Measurements from ENCODE around the gene ATAD3A.
"Not testable (repeated sequence)": the region's sequence is repeated elsewhere in the genome, so short reads cannot be mapped to it uniquely, and the experiment has no call there.

ATAD3A gene

GRCh38 chr1:1511533-1512285, at the start of gene ATAD3A:
Gene ATAD3A (plus strand): TSS chr1:1512162. CDS start chr1:1512269, 107 bp downstream.
- DNase-seq (ENCODE audit: low spot score), result peak; percentile 98

DNA sequence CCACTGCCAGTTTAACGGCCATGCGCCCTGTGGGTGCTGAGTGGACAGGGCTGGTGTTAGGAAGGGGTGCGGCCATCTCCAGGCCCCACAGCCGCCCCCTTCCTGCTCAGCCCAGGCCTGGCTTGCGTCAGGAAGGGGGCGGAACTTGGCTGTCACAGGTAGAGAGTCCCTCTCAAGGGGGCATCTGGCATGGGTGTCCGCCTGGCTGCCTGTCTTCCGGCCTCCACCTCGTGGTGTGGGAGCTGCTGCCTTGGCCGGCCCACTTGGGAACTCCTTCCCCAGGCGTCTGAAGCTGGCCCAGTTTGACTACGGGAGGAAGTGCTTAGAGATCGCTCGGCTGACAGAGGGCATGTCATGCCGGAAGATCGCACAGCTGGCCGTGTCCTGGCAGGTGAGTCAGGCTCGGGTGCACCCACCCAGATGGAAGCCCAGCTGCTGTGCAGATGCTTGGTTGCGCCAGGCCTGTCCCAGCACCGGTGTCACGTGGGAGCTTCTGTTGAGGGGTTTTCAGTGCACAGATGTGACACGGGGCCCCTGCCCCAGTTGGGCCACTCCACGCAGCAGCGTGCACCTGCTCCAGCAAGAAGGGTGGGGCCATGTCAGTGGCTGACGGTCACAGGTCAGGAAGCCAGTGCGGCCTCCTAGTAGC, 49.5 kb upstream of the ATAD3A start:
- peak; percentile 61 for DNase-seq (ENCODE audit: low spot score)

DNA sequence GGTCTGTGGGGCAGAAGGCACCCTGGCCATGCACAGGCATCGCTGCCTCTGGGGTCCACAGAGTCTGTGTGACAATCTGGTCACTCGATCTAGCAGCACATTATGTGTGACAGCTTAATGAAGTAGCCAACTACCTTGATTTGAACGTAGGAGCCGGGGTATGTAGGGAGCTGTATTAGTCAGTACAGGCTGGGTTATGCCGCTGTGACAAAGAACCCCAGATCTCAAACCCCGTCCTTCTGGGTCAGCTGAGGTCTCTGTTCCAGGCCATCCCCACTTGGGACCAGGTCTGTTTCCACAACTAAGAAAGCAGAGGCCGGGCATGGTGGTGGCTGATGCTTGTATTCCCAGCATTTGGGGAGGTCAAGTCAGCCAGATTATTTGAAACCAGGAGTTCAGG, 48.6 kb upstream of the ATAD3A start:
- no peak for DNase-seq (ENCODE audit: low spot score)

DNA sequence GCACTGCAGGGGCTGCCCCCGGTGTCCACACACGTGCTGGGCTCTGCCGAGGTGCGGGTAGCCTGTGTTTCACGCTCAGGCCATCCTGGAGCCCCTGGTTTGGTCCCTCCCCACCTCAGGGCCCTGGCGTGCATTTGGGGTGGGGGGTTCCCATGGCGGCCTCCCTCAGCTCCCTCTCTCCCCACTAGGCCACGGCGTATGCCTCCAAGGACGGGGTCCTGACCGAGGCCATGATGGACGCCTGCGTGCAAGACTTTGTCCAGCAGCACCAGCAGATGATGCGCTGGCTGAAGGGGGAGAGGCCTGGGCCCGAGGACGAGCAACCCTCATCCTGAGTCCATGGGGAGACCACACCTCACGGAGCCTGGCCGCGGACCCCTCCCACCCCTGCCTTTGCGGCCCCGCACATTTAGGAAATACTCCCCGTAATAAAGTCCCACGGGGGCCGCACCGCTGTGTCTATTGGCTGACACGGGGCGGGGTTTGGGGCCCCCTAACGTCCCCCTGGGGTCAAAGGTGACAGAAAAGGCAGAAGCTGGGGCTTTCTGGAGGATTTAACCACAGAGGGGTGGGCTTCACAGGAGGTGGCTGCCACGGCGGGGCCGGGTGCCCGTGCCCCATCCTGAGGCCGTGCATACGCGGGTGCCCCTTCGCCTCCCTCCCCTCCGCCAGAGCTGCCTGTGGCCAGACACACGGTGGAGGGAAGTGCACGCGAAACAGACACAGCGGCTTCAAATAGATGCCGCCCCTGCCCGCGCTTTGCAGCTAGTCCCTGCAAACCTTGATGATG, 43.6 kb upstream of the ATAD3A start:
- DNase-seq (ENCODE audit: low spot score), result not testable (repeated sequence)

GRCh38 chr1:1470626-1471388, 41.2 kb upstream of the ATAD3A start:
- DNase-seq (ENCODE audit: low spot score), result no peak

DNA sequence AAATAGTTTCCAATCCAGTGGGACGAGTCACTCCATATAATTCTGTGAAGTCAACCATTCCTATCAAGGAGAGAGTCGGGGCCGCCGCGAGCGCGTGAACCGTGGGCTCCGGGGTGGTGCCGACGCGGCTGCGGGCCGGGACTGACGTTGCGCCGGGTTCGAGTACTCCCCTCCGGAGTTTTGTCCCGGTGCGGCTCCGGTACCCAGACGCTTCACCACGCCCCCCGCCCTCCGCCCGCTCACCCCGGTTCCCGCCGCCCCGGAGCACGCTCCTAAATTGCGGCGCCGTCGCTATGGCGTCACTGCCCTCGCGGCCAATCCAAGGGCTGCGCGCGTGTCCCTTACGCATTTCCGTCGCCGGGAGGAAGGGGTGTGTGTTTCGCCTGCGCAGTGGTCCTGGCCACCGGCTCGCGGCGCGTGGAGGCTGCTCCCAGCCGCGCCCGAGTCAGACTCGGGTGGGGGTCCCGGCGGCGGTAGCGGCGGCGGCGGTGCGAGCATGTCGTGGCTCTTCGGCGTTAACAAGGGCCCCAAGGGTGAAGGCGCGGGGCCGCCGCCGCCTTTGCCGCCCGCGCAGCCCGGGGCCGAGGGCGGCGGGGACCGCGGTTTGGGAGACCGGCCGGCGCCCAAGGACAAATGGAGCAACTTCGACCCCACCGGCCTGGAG, 40.4 kb upstream of the ATAD3A start, which contains the start of gene ATAD3B:
Gene ATAD3B, plus strand, starts transcription at position 377 of the 664 bp plus-strand sequence. Its CDS starts 120 bp downstream, at position 497.
- peak; percentile 98 for DNase-seq (ENCODE audit: low spot score)

- not testable (repeated sequence) for DNase-seq (ENCODE audit: low spot score)
Measured at GRCh38 chr1:1472053-1472876, 39.7 kb upstream of the ATAD3A start.

DNA sequence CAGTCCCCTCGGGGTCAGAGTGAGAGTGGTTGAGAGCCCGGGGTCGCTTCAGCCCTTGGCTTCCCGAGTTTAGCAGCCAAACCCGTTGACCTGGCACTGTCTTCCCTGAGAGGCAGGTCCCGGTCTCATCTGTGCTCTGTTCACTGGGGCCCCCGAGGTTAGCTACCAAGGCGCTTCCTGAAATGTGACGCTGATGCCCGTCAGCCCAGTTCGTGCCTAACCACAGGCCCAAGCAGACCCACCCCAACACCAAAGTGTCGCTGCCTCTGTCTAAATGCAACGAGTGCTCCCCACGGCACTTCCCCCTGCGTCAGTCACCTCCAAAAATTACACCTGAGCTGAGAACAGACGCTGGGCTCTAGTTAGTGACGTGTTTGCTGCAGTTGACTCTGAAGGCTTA, 36.0 kb upstream of the ATAD3A start:
- not testable (repeated sequence) for DNase-seq (ENCODE audit: low spot score)

DNA sequence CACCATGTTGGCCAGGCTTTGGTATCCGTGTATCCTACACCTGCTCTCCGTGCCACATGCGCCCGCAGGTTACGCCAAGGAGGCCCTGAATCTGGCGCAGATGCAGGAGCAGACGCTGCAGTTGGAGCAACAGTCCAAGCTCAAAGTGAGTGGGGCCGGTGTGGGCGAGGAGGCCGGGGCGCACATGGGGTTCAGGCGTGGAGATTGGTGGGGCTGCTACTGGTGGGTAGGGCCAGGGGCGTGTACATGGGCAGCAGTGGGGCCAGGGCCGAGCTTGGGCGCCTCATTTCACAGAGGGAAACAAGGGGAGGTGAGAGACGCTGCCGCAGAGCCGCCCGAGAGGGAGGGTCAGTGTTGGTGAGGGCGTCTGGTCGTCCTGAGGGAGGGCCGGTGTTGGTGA, 34.8 kb upstream of the ATAD3A start:
- no peak for DNase-seq (ENCODE audit: low spot score)

- DNase-seq (ENCODE audit: low spot score), result peak; percentile 16
Measured at GRCh38 chr1:1479547-1480487, 32.1 kb upstream of the ATAD3A start.

- peak; percentile 1 for DNase-seq (ENCODE audit: low spot score)
Measured at GRCh38 chr1:1480488-1480867, 31.5 kb upstream of the ATAD3A start.

DNA sequence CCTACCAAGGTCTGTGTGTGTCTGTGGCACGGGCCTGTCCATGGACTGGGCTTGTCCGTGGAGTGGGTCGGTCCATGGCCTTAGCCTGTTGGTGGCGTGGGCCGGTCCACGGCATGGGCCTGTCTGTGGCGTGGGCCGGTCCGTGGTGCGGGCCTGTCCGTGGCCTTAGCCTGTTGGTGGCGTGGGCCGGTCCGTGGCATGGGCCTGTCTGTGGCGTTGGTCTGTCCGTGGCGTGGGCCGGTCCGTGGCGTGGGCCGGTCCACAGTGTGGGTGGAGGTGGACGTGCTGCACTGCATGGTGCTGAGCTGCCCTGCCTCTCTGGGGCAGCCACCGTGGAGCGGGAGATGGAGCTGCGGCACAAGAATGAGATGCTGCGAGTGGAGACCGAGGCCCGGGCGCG, 30.2 kb upstream of the ATAD3A start:
- peak; percentile 12 for DNase-seq (ENCODE audit: low spot score)

DNA sequence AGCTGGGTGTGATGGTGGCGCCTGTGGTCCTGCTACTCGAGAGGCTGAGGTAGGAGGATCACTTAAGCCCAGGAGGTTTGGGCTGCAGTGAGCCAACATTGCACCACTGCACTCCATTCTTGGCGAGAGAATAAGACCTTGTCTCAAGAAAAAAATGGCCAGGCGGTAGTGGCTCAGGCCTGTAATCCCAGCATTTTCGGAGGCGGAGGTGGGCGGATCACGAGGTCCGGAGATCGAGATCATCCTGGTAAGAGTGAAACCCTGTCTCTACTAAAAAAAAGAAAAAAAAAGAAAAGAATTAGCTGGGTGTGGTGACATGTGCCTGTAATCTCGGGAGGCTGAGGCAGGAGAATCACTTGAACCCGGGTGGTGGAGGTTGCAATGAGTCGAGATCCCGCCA, 29.1 kb upstream of the ATAD3A start:
- DNase-seq (ENCODE audit: low spot score), result no peak

DNA sequence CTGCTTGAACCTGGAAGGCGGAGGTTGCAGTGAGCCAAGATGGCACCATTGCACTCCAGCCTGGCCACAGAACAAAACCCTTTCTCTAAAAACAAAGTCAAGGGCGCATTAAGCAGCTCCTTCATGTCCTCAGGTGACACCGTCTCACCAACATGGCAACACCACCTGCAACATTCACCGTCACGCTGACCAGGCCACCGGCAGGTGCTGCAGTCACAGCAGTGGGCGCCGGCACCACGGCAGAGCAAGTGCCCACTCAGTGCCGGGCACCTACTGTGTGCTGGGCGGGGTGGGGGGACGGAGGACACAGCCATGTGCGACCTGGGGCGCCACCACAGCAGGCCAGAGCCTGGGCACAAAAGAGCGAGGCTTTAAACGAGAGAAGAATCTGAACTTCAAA, 28.2 kb upstream of the ATAD3A start:
- peak; percentile 2 for DNase-seq (ENCODE audit: low spot score)

DNA sequence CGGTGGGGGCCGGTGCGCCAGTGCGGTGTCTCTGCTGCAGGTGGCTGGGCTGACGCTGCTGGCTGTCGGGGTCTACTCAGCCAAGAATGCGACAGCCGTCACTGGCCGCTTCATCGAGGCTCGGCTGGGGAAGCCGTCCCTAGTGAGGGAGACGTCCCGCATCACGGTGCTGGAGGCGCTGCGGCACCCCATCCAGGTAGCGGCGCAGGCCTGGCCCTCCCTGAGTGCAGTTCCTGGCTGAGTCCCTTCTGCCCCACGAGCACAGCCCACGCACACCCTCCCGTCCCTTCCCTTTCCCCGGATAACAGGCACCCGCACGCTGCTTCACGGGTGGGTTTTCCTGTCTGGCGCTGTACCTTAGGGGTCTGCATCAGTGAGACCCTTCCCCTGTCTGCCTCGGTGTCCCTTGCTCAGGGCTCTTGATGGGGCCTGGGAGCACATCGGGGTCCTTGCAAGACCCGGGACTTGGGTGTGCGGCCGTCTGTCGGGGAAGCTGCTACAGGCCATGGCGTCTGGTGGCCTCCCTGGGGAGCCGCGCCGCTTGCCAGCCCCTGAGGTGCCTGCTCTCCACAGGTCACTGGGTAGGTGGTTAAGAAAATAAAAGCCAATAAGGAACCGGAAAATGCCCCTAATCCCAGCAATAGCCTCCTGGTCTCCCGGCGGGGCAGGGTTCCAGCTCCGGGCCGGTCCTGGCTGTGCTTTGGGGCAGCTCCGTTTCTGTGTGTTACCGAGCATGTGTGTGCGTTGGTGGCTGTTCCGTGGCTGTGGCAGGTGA, 26.8 kb upstream of the ATAD3A start:
- peak; percentile 1 for DNase-seq (ENCODE audit: low spot score)

GRCh38 chr1:1485755-1486317, 26.1 kb upstream of the ATAD3A start:
- DNase-seq (ENCODE audit: low spot score), result peak; percentile 8

DNA sequence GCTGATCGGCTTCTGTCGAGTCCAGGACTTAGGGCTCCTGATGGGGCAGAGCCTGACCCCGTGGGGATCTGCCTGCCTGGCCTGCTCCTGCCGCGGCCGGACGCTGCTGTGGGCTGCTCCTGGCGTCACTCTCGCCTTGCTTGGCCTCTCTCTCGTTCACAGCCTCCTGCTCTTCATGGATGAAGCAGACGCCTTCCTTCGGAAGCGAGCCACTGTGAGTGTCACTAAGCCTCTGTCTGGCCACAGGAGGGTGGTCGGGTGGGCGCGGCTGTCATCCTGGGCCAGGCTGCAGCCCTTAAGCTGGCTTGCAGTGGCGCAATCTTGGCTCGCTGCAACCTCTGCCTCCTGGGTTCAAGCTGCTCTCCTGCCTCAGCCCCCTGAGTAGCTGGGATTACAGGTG, 24.3 kb upstream of the ATAD3A start:
- peak; percentile 1 for DNase-seq (ENCODE audit: low spot score)

GRCh38 chr1:1489231-1489630, 22.7 kb upstream of the ATAD3A start:
- DNase-seq (ENCODE audit: low spot score), result peak; percentile 1

Measured in iPS-NIHi11 (cell line).